ENCODE measurements around the gene SEMA3G. TPM values are rescaled to one million over a fixed set of nuclear protein-coding genes. Genes with fewer than 3 reads are reported as not detected.

Gene SEMA3G
- total RNA-seq, 1 donor from 2014 or later, result 2.7 TPM

- ATAC-seq, result no peak
These were observed 6.1 kb downstream of the SEMA3G start for GRCh38 chr3:52438579-52439425.

GRCh38 chr3:52438104-52438376 lies 6.9 kb downstream of the SEMA3G start:
- ATAC-seq, result no peak

GRCh38 chr3:52437326-52438103 lies 7.4 kb downstream of the SEMA3G start:
- ATAC-seq, result peak; percentile 87

GRCh38 chr3:52436500-52437149 lies 8.3 kb downstream of the SEMA3G start:
- no peak for ATAC-seq

GRCh38 chr3:52435246-52436101 lies 9.4 kb downstream of the SEMA3G start:
- no peak for ATAC-seq

GRCh38 chr3:52434491-52435115 lies 10.3 kb downstream of the SEMA3G start:
- no peak for ATAC-seq

GRCh38 chr3:52433996-52434479 lies 10.9 kb downstream of the SEMA3G start:
- ATAC-seq, result no peak

GRCh38 chr3:52433328-52433995 lies 11.4 kb downstream of the SEMA3G start:
- no peak for ATAC-seq

- no peak for ATAC-seq
These were observed 12.2 kb downstream of the SEMA3G start for GRCh38 chr3:52432691-52433141.

GRCh38 chr3:52432225-52432624 lies 12.7 kb downstream of the SEMA3G start:
- ATAC-seq, result no peak

- no peak for ATAC-seq
These were observed 13.3 kb downstream of the SEMA3G start for GRCh38 chr3:52431459-52432223.

GRCh38 chr3:52430416-52430810 lies 14.5 kb downstream of the SEMA3G start:
- no peak for ATAC-seq

GRCh38 chr3:52429779-52430415 lies 15.0 kb downstream of the SEMA3G start:
- ATAC-seq, result no peak

- ATAC-seq, result no peak
These were observed 15.9 kb downstream of the SEMA3G start for GRCh38 chr3:52429031-52429430.

GRCh38 chr3:52428151-52429005 lies 16.5 kb downstream of the SEMA3G start:
- ATAC-seq, result peak; percentile 81

GRCh38 chr3:52423173-52423572 lies 21.7 kb downstream of the SEMA3G start:
- ATAC-seq, result peak; percentile 46

- no peak for ATAC-seq
These were observed 22.2 kb downstream of the SEMA3G start for GRCh38 chr3:52422669-52423068.

- ATAC-seq, result no peak
These were observed 24.5 kb downstream of the SEMA3G start for GRCh38 chr3:52420388-52420787.

- peak; percentile 58 for ATAC-seq
These were observed 29.1 kb downstream of the SEMA3G start for GRCh38 chr3:52415800-52416199.
